Nephron (organoid): ENCODE measurements around the gene LDAH.
A peak's percentile ranks its signal among the peaks of the same experiment; 100 is the strongest.

Source experiments
- H3K27ac Mint-ChIP-seq, 3 experiments: 2 replicates each; pipeline ENCODE4 v1.8.0; 2020; ENCODE audit warnings: mixed read lengths in 3 of 3, mild to moderate bottlenecking in 2 of 3, moderate library complexity in 1 of 3
- H3K27me3 Mint-ChIP-seq: 2 replicates; pipeline ENCODE4 v1.8.0; 2021; ENCODE audit warnings: low read depth, mild to moderate bottlenecking, moderate library complexity, mixed read lengths
- H3K36me3 Mint-ChIP-seq: 2 replicates; pipeline ENCODE4 v1.8.0; 2020; ENCODE audit warnings: low read depth, mixed read lengths
- H3K4me1 Mint-ChIP-seq: 2 replicates; pipeline ENCODE4 v1.8.0; 2020; ENCODE audit warnings: mixed read lengths
- H3K4me3 Mint-ChIP-seq, 3 experiments: 2 replicates each; pipeline ENCODE4 v1.8.0; 2020; ENCODE audit warnings: mild to moderate bottlenecking in 3 of 3, mixed read lengths in 3 of 3, moderate library complexity in 2 of 3
- H3K9me3 Mint-ChIP-seq: 2 replicates; pipeline ENCODE4 v1.8.0; 2020; ENCODE audit warnings: mixed read lengths
- TF ChIP-seq, protein P1 (sequence below), 3 experiments: fragments of 200-600 bp; sonication (generic); IDR thresholded peaks; one replicate each; pipeline ENCODE4 v1.5.0; 2021; ENCODE audit warnings: antibody characterized with exemption in 3 of 3; ENCODE audit not compliant: unreplicated experiment in 3 of 3

The LDAH gene

DNA sequence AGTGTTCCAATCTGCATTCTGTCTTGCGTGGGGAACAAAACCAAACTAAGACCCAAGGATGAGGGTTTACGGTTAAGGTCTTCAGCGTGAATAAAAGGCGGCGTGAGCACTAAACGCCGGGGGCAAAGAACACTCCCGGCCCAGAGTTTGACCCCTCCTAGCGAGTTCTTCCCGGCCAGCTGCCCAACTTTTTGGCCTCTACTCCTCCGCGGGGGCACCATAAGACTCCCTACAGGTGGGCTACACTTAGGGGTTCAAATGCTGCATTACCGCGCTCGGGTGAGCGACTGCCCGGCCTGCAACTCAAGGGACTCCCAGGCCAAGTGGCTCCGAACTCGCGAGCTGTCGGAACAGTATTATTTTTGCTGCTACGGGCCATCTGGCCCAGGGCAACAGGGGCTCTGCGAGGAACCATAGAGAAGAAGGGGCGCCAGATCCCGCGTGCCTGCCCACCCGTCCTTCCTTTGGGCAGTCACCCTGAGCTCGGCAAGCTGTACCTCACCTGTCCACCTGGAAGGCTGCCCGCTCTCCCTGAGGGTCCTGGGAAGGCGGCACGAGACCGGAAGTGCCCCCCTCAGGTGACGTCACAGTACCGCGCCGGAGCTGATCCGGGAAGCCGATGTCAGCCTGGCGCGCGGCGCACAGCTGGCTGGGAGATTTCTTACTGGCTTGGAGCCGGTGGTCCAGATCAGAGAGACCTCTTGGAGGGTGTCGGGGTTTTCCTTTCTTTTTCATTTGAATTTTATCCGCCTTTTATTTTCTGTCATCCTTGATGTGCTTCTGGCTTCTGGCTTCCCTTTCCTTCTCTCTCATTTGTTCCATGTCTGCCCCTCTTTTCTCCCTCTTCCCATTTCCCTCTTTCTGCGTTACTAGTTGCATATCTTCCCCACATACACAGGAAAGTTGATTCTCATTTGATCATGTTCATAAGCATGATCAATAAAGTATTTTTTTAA lies at the start of gene LDAH:
TSS of gene LDAH (minus strand) at position 567 of the 956 bp plus-strand sequence. CDS start 21,638 bp downstream, outside the sequence.
- Mint-ChIP-seq H3K27me3 (peaks cover 3% of the 10 kb centered on the region), H3K27ac (peak within 1 kb of the TSS; percentile 94 to 98 (median 98)), H3K4me3 (peak within 1 kb of the TSS; percentile 99 to 100 (median 99)), H3K4me1 (peaks cover 10% of the 10 kb centered on the region), H3K36me3 (peaks cover 8% of the 10 kb centered on the region), H3K9me3 (peaks cover 6% of the 10 kb centered on the region)
- TF ChIP-seq, protein P1, sequence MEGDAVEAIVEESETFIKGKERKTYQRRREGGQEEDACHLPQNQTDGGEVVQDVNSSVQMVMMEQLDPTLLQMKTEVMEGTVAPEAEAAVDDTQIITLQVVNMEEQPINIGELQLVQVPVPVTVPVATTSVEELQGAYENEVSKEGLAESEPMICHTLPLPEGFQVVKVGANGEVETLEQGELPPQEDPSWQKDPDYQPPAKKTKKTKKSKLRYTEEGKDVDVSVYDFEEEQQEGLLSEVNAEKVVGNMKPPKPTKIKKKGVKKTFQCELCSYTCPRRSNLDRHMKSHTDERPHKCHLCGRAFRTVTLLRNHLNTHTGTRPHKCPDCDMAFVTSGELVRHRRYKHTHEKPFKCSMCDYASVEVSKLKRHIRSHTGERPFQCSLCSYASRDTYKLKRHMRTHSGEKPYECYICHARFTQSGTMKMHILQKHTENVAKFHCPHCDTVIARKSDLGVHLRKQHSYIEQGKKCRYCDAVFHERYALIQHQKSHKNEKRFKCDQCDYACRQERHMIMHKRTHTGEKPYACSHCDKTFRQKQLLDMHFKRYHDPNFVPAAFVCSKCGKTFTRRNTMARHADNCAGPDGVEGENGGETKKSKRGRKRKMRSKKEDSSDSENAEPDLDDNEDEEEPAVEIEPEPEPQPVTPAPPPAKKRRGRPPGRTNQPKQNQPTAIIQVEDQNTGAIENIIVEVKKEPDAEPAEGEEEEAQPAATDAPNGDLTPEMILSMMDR (IDR thresholded peaks at IDR 0.05; ENCODE audit: unreplicated experiment in 3 of 3) = no peak

DNA sequence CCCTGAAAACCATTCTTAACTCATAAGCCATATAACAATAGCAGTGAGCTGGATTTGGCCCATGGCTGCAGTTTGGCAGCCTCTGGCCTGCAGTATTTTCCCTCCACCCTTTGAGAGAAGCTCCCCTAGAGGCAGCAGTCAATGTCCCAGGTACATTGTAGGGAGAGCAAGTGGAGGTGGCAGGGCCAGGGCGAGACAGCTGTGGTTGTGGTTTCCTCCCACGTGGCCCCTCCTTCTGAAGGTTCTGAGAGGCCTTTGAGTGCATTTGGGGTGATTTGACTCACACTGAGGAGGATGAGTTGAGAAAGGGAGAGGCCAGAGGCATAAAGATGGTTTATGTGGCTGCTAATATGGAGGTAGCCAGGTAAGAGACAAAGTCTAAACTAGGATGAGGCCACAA lies 45.5 kb upstream of the LDAH start:
- TF ChIP-seq, protein P1 (IDR thresholded peaks at IDR 0.05; ENCODE audit: unreplicated experiment in 3 of 3) = no peak
- H3K27ac Mint-ChIP-seq = no peak overlapping the region

GRCh38 chr2:20862850-20863249 lies 39.9 kb upstream of the LDAH start:
- Mint-ChIP-seq H3K36me3 (no peaks in the 10 kb centered on the region), H3K4me1 (no peaks in the 10 kb centered on the region), H3K27me3 (peaks cover 19% of the 10 kb centered on the region), H3K27ac (no peak overlapping the region), H3K4me3 (no peak overlapping the region), H3K9me3 (peaks cover 3% of the 10 kb centered on the region)
- TF ChIP-seq, protein P1 (IDR thresholded peaks at IDR 0.05; ENCODE audit: unreplicated experiment in 3 of 3) = no peak

More for the DNA sequence above, 45.5 kb upstream of the LDAH start:
- no peak overlapping the region for H3K4me3 Mint-ChIP-seq
- H3K9me3 Mint-ChIP-seq = peaks cover 2% of the 10 kb centered on the region
- H3K36me3 Mint-ChIP-seq = no peaks in the 10 kb centered on the region
- no peaks in the 10 kb centered on the region for H3K4me1 Mint-ChIP-seq
- H3K27me3 Mint-ChIP-seq = peaks cover 53% of the 10 kb centered on the region

DNA sequence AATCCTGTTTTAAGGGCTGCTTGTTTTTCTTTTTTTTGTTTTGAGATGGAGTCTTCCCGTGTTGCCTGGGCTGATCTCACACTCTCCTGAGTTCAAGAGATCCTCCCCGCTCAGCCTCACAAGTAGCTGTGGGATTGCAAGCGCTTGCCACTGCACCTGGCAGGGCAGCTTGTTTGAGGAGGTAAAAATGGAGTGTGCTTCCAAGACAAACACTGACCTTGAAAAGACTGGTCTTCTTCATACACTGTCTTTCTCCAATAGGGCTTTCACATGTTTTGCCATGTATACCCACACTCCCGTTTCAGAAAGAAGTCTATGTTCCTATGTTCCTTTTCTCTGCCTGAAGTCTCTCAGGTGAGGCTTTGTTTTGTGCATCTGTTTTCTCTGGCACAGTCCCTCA lies 32.6 kb upstream of the LDAH start:
- H3K4me1 Mint-ChIP-seq = no peaks in the 10 kb centered on the region
- H3K36me3 Mint-ChIP-seq = no peaks in the 10 kb centered on the region
- peaks cover 14% of the 10 kb centered on the region for H3K27me3 Mint-ChIP-seq
- H3K27ac Mint-ChIP-seq = no peak overlapping the region
- H3K4me3 Mint-ChIP-seq = no peak overlapping the region
- no peaks in the 10 kb centered on the region for H3K9me3 Mint-ChIP-seq
- TF ChIP-seq, protein P1 (IDR thresholded peaks at IDR 0.05; ENCODE audit: unreplicated experiment in 3 of 3) = no peak

DNA sequence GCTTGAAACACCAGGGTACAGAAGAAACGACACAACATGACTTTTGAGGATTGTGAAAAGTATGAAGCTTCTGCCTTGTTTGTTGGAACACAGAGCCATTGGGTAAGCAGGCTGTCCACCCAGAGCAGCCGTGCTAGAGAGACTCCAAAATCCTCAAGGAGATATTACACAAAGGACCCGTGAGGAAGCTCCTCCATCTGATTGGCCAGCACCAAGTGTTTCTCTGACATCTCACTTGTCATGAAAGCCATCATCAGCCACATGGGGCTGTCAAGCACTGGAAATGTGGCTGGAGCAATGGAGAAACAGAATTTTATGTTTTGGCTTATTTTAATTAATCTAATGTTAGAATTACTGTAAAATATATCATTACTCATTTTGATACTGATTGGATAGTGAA lies 29.8 kb upstream of the LDAH start:
- Mint-ChIP-seq H3K4me3 (no peak overlapping the region), H3K36me3 (no peaks in the 10 kb centered on the region), H3K27ac (no peak overlapping the region), H3K27me3 (peaks cover 20% of the 10 kb centered on the region), H3K4me1 (no peaks in the 10 kb centered on the region), H3K9me3 (no peaks in the 10 kb centered on the region)
- TF ChIP-seq, protein P1 (IDR thresholded peaks at IDR 0.05; ENCODE audit: unreplicated experiment in 3 of 3) = no peak
